CD1c-positive myeloid dendritic cell (primary cell): ENCODE results near the gene SDC4.

ENCODE experiments used
- DNase-seq: peaks from one replicate; pipeline ENCODE4 v3.0.0-alpha.2; 2016; ENCODE audit errors: extremely low spot score

Gene SDC4

DNA sequence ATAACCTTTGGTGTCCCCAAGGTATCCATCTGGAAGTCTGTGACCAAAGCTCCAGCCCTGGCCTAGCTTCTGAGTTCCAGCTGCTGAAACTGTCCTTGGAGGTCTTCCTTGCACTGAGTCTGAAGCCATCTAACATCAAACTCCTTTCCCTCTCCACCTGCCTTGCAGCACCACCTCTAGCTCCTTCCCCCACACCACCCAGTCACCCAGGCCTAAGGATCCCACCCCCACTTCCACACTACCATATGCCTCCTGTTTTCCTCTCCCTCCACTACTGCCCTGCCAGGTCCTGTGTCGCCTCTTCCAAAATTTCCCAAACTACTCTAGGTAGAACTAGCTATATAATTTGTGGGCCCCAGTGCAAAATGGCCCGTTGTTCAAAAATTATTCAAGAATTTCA is 29.3 kb downstream of the SDC4 start:
- DNase-seq = no peak

DNA sequence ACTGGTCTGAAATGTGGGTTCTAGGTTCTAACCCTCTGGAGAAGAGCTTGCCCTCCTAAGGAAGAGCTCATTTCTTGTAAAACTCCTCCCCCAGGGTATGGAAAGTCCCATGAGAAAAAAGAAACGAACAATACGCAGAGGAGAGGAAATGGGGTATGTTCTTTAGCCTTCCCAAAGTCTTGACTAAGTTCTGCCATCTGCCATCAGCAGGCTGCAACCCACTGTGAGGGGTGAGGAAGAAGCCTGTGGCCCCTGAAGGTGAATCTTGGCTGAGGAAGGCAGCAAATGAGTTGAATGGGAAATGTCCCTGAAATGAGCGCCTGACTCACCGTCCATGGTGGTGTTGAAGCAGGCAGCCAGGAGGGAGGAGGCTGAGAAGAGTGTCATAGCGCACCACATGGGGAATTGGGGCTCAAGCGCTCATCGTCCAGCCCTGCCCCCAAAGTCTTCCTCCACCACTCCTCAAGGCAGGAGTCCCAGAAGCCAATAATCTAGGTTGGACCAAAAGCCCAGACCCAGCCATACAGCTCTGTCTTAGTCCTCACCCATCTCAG is 29.8 kb downstream of the SDC4 start:
- DNase-seq = no peak

- DNase-seq = no peak
Measured at GRCh38 chr20:45317826-45318225, 30.4 kb downstream of the SDC4 start.

DNA sequence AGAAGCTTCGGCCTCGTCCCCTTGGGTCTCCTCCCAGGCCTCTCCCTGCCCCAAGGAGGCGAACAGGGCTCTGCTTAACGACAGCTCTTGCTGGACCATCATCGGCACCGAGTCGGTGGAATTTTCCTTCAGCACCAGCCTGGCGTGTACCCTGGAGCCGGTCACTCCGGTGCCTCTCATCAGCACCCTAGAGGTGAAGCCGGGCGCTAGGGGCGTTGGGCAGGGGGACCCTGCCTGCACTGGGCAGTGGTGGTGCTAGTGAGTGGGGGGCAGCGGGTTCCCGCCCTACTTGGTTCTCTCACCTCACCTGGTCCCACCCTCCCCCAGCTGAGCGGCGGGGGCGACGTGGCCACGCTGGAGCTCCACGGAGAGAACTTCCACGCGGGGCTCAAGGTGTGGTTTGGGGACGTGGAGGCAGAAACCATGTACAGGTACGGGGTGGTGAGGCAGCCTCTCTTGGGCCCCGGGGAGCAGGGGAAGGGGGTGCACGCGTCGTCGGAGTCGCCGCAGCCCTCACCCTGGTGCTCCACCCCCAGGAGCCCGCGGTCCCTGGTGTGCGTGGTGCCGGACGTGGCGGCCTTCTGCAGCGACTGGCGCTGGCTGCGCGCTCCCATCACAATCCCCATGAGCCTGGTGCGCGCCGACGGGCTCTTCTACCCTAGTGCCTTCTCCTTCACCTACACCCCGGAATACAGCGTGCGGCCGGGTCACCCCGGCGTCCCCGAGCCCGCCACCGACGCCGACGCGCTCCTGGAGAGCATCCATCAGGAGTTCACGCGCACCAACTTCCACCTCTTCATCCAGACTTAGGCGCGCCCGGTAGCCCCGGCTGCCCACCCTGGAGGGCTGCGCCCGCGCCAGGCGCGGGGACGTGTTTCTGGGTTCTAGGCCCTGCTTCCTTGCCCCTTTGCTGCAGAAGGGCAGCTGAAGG is 31.8 kb downstream of the SDC4 start:
- DNase-seq = no peak

DNA sequence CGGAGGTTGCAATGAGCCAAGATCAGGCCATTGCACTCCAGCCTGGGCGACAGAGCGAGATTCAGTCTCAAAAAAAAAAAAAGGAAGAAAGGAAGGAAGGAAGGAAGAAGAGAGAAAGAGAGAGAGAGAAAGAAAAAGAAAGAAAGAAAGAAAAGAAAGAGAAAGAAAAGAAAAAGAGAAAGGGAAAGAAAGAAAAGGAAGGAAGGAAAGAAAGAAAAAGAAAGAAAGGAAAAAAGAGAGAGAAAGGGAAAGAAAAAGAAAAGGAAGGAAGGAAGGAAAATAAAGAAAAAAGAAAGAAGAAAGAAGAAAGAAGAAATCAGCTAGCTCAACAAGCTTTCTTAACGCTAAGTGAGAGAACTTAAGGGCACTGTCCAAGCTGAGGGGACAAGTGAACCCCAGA is 32.6 kb downstream of the SDC4 start:
- DNase-seq = no peak

- no peak for DNase-seq
Measured at GRCh38 chr20:45313943-45314342, 34.3 kb downstream of the SDC4 start.

DNA sequence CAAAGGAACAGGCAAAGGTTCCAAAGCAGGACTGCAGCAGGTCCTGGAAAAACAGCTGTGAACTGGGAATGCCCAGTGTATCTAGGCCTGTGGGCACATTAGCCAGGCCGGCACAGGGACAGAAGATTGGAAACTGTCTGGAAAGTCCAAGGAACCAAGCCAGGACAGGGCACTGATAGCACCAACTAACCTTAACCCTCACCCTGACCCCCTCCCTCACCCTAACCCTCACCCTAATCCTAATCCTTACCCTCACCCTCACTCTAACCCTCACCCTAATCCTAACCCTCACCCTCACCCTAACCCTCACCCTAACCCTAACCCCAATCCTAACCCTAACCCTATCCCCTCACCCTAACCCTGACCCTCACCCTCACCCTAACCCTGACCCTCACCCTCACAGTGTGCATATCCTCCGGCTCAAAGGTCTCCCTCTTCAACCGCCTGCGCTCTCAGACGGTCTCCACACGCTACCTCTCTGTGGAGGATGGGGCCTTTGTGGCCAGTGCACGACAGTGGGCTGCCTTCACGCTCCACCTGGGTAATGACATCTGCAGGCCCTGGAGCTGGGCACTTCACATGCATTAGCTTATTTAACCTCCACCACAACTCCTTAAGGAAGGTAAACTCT is 35.0 kb downstream of the SDC4 start:
- DNase-seq = no peak

DNA sequence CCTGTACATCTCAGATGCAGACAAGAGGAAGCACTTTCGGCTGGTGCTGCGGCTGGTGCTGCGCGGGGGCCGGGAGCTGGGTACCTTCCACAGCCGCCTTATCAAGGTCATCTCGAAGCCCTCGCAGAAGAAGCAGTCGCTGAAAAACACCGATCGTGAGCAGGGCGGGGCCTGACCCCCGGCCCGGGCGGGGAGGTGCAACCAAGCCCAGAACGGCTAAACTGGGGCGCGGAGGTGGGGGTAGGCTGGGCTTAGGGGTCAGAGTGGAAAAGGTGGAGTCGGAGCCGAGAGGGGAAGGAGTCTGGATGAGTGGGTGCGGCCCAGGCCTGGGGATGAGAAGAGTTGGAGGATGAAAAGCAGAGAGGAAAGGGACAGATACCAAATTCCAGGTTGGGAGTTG is 36.0 kb downstream of the SDC4 start:
- no peak for DNase-seq

GRCh38 chr20:45311589-45312211 is 36.5 kb downstream of the SDC4 start:
- peak; percentile 64 for DNase-seq

- DNase-seq = no peak
Measured at GRCh38 chr20:45309075-45309474, 39.1 kb downstream of the SDC4 start.

GRCh38 chr20:45308117-45308778 is 40.0 kb downstream of the SDC4 start, which contains the start of gene MATN4:
Gene MATN4, minus strand, starts transcription at chr20:45308299. Its CDS starts 2,717 bp downstream, at chr20:45305582.
- DNase-seq = no peak

- DNase-seq = no peak
Measured at GRCh38 chr20:45307076-45307640, 41.1 kb downstream of the SDC4 start.

DNA sequence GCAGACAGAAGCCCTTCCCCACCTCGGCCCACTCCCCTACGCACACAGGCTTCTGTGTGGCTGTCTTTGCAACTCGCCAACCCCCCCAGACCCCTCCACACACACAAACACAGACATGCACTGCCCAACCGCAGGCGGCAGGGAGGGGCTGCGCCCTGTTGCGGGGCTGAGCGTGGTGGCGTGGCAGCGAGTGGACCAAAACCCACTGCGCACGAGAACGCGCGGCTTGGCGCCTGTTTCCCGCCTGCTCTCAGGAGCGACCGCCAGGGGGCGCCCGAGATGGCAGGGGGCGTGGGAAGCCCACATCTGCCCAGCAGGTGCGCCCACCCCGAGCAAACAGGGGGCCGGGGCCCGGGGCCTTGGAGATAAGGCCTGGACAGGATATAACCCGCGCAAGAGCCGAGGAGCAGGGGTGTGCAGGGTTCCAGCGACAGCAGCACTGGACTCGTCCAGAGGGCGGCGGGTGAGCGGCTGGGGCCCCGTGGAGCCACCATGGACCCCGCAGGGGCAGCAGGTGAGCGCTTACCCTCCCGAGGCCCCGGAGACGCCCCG is 41.7 kb downstream of the SDC4 start, which contains the start of gene RBPJL:
TSS of gene RBPJL (plus strand) at position 410 of the 552 bp plus-strand sequence. CDS start at position 493, 83 bp downstream.
- DNase-seq = peak; percentile 40

DNA sequence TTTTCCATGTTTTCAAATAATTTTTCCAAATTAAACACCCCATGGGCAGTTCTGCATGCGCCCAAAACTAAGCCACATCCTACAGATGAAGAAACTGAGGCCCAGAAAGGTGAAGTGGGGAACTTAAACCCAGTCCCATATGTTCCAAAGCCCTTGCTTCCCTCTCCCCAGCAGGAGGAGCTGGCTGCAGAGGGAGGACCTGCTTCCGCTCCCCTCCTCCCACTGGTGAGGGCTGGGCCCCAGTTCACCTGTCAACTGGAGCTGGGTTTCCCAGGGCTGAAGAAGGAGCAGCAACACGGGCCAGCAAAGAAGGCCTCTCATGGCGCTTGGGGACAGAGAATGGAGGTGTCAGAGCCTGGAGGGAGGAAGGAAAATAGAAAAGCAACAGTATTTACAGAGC is 43.0 kb downstream of the SDC4 start:
- no peak for DNase-seq

DNA sequence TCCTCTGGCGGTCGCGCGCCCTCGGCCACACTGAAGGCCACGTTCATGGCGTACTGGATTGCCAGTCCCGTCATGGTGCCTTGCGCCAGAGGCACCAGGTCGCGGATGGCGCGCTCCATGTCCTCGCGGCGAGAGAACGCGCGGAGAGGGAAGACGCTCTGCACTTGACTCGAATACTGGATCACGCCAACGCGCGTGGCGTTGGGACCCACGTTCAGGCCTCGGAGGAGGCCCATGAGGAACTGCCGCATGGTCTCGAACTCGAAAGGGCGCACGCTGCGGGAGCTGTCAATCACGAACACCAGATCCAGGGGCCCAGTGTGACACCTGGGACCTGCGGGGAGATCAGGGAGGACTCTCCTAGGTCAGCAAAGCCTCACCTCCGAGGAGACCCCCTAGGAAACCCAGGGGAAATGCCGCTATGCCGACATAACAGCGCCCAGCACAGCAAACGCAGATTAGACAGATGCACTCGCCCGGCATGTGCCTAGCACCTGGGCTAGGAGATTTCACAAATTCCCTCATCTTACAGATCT is 43.7 kb downstream of the SDC4 start:
- DNase-seq = no peak

DNA sequence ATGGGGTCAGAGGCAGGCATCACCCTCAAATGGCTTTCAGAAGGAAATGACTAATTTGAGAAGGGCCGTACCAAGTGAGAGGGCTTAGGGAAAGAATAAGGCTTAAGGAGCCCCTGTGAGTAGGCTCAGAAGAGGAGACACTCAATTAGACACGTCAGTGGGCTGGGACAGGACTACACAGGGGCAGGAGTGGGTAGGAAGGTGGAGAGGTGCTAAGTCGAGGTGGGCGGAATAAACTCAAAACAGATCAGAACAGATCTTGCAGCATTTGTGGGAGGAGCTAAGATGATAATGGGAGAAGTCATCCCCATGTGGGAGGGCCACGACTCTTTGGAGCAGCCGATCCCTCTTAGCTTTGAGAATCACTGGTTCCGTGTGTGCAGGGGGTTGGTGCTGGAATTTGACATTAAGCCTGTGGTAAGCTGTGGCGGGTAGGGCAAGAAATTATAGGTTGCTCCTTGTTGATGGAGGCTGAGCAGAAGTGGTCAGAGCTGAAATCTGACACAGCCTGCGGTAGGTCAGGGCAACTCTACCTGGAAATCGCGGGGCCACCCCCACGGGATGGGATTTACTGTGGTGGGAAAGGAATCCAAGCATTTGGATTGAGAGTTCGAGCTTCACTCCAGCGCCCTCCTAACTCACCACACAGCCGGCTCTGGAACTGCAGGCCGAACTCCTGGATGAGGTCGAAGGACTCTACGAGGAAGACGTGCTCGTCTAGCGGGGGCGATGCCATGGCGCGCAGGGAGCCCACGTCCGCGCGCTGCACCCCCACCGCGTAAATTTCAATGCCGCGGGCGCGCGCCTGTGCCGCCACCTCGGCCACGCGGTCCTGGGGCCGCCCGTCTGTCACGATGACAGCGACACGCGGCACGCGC is 44.4 kb downstream of the SDC4 start:
- DNase-seq = no peak

DNA sequence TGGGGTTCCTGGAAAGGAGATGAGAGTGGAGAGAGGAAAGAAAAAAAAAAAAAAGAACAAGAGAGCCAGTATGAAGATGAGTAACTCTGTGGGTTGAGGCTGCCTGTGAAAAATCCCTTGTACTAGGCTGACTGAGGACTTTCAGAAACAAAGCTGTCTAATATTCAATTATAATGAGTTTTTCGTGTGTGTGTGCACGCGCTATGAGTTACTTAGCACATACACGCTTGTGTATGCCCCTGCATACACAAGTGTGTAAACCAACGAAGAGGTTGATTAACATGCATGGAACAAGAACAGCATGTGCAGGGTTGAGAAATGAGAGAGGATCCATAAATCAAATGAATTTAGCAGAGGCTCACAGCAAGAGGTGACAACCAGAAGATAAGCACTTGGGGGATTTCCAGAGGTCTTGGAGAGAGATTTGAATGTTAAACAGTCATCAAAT is 46.4 kb downstream of the SDC4 start:
- no peak for DNase-seq

DNA sequence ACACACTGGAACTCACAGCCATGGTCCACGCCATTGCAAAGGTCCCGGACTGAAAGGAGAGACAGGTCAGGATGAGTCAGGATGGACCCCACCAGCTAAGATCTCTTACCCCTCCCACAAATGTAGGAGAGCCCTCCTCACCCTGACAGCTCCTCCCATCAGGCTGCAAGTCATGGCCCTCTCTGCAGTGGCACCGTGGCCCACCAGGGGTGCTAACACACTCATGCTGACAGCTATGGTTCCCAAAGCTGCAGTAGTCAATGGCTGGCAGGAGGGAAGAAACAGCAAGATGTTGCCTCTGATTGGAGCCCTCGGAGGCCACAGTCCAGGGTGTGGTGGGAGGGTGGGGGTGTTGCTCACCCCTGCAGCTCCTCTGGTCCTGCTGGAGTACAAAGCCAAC is 47.3 kb downstream of the SDC4 start:
- no peak for DNase-seq

DNA sequence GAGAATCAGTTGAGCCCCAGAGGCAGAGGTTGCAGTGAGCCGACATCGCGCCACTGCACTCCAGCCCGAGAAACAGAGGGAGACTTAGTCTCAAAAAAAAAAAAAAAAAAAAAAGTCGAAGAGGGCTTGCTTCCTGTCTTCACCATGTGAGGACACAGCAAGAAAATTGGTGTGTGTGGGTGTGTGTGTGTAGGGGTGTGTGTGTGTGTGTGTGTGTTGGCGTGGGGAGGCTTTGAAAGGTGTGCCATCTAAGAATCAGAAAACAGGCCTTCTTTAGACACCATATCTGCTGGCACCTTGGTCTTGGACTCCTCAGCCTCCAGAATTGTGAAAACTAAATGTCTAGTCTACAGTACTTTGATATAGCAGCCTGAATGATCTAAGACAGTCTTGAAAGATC is 48.4 kb downstream of the SDC4 start:
- no peak for DNase-seq
